Subcutaneous adipose tissue (tissue), 4 donors: ENCODE data around the gene SLC25A33. TPM values are rescaled to one million over a fixed set of nuclear protein-coding genes. Genes with fewer than 3 reads are reported as not detected.

Experiments used
- total RNA-seq, 4 donors: library from RNA; depleted of rRNA; stranded (reverse); fragments of >200 nt; gene quantifications; one replicate each; pipeline ENCODE4 v1.1.0, GENCODE V29; 2016
- TF ChIP-seq, protein P1 (sequence below): fragments of 450-650 bp; IDR thresholded peaks from one replicate; pipeline ENCODE4 v1.5.1; 2016; ENCODE audit warnings: low read depth, mild to moderate bottlenecking, control low read depth, antibody characterized with exemption, moderate library complexity

SLC25A33 gene
- total RNA-seq, 4 donors from 2014 or later: 8.5 to 28.8 (median 12.9) TPM

DNA sequence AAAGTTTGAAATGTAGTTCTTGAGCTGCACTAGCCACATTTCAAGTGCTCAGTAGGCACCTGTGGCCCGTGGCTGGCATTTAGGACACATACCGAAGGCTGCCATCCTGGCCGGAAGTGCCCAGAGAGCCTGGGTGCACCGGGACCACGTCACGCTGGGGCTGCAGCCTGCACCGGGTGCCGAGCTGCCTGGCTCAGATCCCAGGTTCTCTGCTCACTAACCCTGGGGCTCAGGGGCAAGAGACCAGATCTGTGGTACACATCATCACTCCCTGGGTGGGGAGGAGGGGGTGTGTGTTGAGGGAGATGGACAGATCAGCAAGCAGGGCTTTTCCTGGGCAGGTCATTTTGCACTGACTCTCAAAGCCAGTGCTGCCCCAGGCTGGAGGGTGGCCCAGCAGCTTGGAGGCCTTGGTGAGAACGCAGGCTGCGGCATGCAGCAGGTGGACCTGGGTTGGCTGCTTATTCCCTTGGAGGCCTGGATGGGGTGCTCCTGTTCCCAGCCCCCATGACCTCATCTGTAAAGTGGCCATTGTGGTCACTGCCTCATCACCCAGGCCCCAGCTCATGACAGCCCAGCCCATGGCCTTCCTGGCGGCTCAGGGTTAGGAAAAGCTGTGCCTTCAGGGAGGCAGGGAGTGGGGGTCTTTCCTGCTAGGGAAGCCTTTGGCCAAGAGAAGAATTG lies 73.0 kb downstream of the SLC25A33 start:
- TF ChIP-seq, protein P1, sequence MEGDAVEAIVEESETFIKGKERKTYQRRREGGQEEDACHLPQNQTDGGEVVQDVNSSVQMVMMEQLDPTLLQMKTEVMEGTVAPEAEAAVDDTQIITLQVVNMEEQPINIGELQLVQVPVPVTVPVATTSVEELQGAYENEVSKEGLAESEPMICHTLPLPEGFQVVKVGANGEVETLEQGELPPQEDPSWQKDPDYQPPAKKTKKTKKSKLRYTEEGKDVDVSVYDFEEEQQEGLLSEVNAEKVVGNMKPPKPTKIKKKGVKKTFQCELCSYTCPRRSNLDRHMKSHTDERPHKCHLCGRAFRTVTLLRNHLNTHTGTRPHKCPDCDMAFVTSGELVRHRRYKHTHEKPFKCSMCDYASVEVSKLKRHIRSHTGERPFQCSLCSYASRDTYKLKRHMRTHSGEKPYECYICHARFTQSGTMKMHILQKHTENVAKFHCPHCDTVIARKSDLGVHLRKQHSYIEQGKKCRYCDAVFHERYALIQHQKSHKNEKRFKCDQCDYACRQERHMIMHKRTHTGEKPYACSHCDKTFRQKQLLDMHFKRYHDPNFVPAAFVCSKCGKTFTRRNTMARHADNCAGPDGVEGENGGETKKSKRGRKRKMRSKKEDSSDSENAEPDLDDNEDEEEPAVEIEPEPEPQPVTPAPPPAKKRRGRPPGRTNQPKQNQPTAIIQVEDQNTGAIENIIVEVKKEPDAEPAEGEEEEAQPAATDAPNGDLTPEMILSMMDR: no peak

DNA sequence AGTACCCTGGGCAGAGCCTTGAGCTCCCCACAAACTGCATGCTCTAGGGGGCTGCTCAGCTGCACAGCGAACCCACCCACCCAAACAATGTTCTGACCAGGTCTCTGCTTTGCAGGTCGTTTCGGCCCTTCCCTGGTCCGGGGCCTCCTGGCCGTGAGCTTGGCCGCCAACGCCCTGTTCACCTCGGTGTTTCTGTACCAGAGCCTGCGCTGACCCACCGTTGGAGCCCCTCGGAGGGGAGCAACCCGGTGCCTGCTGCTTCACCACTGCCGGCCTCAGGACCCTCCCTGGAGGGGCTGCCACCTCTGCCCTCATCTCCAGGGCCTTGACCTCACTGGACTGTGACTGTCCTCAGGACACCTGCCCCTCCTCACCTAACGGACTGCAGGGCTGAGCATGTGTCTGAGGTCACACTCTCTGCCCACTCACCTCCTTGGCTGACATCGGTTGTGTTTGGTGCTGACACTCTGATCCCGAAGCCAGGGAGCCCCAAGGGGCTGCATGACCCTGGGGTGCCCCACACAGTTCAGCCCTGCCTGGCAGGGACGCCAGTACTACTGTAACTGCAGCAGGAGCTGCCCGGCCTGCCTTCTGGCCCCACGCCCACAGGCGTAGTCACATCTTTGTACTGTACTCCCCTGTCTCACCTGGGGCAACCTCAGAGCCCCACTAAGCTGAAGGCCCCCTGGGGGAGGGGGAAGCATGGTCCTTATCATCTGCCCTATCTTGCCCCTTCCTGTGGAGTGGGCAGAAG lies 73.8 kb downstream of the SLC25A33 start:
- TF ChIP-seq, protein P1: no peak

DNA sequence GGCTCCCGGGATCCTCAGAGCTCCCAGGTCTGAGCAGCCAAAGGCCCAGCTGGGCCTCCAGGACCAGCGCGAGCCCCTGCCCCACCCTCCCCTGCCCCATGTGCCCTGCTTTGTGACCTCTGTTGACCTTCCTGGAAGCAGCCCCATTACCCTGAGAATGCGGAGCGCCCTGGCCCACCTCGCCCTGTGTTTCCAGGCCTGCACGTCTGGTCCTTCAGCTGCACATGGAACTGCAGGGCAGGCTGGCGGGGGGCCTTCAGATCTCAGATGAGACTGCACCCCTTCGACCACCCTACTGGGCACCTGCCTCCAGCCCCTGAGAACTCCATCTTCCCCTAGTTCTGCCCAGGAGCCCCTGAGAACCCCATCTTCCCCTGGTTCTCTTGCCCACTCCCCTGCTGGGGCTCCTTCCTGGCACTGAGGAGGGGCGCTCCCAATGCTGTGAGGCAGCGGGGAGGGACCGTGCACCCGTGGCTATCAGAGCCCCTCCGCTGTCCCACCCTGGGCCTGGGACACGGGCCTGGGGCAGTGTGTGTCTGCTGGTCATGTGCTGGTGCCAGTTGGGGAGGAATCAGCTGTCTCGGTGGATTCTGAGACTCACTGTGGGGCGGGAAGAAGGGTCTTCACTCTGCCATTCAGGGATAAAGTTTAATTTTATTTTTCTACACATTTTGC lies 74.5 kb downstream of the SLC25A33 start:
- TF ChIP-seq, protein P1: no peak

DNA sequence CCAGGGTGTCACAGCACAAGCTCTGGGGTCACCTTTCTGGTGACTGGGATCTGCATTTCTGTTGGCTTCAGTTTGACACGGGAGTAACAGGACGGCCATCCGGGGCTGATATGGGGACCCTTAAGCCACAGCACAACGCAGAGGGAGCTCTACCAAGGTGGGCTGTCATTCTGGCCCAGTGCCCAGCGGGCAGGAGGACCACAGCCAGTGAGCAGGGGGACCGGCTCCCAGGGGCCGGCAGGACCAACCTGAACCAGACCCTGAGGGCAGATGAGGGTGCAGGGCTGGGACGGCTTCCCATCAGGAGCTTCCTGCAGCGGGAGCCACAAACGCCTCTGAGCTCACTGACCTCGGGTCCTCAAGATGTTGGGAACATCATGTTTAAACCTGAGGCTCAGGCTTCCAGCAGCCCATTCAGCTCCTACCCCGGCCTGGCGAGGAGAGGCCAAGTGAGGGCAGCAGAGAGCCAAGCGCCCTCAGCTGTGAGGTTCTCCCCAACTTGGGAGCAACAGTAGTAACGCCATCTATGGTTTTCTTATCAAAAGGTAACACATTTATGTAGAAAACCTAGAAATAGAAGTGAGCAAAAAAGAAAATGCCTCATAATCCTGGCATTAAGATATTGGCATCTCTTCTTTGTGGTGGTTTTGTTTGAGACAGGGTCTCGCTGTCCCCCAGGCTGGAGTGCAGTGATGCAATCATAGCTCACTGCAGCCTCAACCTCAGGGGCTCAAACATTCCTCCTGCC lies 76.2 kb downstream of the SLC25A33 start:
- TF ChIP-seq, protein P1: no peak

DNA sequence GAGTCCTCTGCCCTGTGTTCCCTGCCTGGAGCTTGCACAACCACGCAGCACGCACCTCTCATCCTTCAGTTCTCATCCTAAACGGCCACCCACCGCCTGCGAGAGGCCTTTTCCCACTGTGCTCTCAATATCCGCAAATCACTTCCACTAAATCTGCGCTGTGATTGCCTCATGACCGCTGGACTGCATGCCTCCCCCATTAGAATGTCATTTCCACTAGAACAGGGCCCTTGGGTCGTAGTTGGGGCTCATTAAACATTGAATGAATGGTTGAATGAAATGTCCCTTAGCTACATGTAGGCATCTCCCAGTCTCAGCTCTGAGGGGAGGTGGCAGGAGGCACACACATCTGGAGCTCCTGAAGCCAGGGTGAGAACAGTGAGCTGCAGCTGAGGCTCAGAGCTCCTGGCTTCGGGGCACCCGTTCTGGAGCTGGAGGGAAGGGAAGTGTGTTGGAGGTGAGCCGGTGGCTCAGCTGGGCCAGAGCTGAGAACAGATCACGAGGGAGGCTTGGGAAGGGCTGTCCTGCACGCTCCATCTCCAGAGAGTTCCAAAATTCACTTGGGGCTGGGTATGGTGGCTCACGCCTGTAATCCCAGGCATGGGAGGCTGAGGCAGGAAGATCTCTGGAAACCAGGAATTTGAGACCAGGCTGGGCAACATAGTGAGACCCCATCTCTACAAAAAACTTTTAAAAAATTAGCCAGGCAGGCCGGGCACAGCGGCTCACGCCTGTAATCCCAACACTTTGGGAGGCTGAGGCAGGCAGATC lies 79.8 kb downstream of the SLC25A33 start:
- TF ChIP-seq, protein P1: no peak

DNA sequence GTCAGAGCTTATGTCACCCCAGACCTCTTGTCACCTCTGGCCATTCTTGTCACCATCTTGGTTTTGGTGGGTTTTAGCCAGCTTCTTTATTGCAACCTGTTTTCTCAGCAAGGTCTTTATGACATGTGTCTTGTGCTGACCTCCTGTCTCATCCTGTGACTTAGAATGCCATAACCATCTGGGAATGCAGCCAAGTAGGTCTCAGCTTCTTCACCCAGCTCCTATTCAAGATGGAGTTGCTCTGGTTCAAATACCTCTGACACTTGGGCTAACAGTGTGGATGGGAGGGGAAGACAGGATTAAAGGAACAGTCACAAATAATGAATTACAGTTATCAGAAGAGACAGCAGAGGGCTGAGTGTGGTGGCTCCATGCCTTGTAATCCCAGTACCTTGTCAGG lies 81.8 kb downstream of the SLC25A33 start:
- TF ChIP-seq, protein P1: no peak
